Measurements from ENCODE around the gene EFNA3. TPM values are rescaled to one million over a fixed set of nuclear protein-coding genes. Genes with fewer than 3 reads are reported as not detected.

The EFNA3 gene
- total RNA-seq, 1 experiment from 2014 or later, result 2.3 TPM

DNA sequence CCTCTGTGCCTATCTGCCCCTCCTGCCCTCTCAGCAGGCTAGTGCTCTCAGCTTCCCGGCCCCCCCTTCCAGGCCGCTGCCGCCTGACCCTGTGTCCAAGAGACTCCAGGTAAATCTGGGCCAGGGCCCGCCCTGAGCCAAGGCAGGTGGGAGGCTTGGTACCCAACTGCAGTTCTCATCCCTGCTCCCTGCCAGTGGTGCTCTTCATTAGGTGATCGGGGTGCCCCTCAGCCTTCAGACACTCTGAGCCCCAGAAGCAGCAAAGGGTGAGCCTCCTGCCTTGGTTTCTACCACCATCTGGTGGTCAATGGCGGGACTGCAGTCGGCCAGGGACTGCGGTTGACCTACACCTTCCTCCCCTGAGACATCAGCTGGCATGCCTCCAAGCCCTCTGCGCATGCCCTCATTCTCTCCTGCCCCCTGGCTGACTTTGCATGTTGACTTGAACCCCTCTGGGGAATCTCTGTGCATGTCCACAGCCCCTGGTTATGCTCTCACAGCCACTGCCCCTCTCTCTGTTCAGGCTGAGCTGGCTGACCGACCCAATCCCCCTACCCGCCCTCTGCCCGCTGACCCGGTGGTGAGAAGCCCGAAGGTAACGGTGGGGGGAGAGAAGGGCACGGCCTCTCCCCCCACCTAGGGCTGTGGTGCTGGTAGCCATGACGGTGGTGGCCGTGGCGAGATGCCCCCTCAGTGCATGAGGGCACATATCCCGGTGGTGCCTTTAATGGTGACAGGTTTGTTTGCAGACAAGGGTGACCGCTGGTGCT is 17.1 kb upstream of the EFNA3 start:
- no peak overlapping the region for H3K27ac ChIP-seq (ENCODE audit: low read length)
- no peaks in the 10 kb centered on the region for H3K27me3 ChIP-seq (ENCODE audit: control insufficient read depth, insufficient read depth, low read length)
- peaks cover 19% of the 10 kb centered on the region for H3K4me1 ChIP-seq (ENCODE audit: control insufficient read depth, insufficient read depth, low read length)
- peak; percentile 61 for ATAC-seq
- H3K36me3 ChIP-seq (ENCODE audit: control insufficient read depth, insufficient read depth, low read length), result no peaks in the 10 kb centered on the region; the same call in 1 of the 2 replicates
- ChIA-PET CTCF (interaction anchor here (0.5 to 3.0 kb wide), 10 partner anchors 9 to 1136 kb away, joined by 3 to 16 read pairs (median 5); partner anchors contain the start of gene ADAM15), POLR2A (interaction anchor here (0.5 kb wide), 1 partner anchor 95 kb away, joined by 5 read pairs; no protein-coding TSS in a partner anchor)
- H3K4me3 ChIP-seq (ENCODE audit: low read depth in 2 of 2, low read length in 2 of 2), result peak overlapping the region in 1 of 2 experiments; percentile 23; a peak in 2 of 4 replicates
- BruUV-seq (replicated peaks), result no TSS peak
- H3K9me3 ChIP-seq (ENCODE audit: control insufficient read depth, insufficient read depth, low read depth, low read length), result no peaks in the 10 kb centered on the region
- in situ Hi-C loops (cut with HindIII; ENCODE audit: low pct_unique_long_range_greater_than_20kb, low sequenced_read_pairs), result no loop called here
- intact Hi-C loops (cut with micrococcal nuclease; ENCODE audit: unreplicated experiment), result loop anchor here (2.0 kb wide), 1 partner anchor 105 kb away; the partner anchor contains the start of gene PBXIP1
- peak; percentile 84 for DNase-seq (ENCODE audit: low read depth, low spot score)
- TF ChIP-seq POLR2AphosphoS5 (IDR thresholded peaks at IDR 0.05; ENCODE audit: low read depth, low read length), result 0 out of 2 replicates have a peak, but pooled peaks have one; percentile 25
- TF ChIP-seq SIN3A (IDR thresholded peaks at IDR 0.05; ENCODE audit: borderline replicate concordance, insufficient read depth, low read depth, low read length), result 0 out of 2 replicates have a peak, but pooled peaks have one; percentile 47
- TF ChIP-seq, protein P1, sequence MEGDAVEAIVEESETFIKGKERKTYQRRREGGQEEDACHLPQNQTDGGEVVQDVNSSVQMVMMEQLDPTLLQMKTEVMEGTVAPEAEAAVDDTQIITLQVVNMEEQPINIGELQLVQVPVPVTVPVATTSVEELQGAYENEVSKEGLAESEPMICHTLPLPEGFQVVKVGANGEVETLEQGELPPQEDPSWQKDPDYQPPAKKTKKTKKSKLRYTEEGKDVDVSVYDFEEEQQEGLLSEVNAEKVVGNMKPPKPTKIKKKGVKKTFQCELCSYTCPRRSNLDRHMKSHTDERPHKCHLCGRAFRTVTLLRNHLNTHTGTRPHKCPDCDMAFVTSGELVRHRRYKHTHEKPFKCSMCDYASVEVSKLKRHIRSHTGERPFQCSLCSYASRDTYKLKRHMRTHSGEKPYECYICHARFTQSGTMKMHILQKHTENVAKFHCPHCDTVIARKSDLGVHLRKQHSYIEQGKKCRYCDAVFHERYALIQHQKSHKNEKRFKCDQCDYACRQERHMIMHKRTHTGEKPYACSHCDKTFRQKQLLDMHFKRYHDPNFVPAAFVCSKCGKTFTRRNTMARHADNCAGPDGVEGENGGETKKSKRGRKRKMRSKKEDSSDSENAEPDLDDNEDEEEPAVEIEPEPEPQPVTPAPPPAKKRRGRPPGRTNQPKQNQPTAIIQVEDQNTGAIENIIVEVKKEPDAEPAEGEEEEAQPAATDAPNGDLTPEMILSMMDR (IDR thresholded peaks at IDR 0.05), result peak; percentile 98
- TF ChIP-seq TCF7L2 (IDR thresholded peaks at IDR 0.05; ENCODE audit: low read depth, low read length), result no peak
- TF ChIP-seq, protein P2, sequence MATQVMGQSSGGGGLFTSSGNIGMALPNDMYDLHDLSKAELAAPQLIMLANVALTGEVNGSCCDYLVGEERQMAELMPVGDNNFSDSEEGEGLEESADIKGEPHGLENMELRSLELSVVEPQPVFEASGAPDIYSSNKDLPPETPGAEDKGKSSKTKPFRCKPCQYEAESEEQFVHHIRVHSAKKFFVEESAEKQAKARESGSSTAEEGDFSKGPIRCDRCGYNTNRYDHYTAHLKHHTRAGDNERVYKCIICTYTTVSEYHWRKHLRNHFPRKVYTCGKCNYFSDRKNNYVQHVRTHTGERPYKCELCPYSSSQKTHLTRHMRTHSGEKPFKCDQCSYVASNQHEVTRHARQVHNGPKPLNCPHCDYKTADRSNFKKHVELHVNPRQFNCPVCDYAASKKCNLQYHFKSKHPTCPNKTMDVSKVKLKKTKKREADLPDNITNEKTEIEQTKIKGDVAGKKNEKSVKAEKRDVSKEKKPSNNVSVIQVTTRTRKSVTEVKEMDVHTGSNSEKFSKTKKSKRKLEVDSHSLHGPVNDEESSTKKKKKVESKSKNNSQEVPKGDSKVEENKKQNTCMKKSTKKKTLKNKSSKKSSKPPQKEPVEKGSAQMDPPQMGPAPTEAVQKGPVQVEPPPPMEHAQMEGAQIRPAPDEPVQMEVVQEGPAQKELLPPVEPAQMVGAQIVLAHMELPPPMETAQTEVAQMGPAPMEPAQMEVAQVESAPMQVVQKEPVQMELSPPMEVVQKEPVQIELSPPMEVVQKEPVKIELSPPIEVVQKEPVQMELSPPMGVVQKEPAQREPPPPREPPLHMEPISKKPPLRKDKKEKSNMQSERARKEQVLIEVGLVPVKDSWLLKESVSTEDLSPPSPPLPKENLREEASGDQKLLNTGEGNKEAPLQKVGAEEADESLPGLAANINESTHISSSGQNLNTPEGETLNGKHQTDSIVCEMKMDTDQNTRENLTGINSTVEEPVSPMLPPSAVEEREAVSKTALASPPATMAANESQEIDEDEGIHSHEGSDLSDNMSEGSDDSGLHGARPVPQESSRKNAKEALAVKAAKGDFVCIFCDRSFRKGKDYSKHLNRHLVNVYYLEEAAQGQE (IDR thresholded peaks at IDR 0.05; ENCODE audit: insufficient read depth in 1 of 2, low read depth in 2 of 2, low read length in 1 of 2), result no peak

DNA sequence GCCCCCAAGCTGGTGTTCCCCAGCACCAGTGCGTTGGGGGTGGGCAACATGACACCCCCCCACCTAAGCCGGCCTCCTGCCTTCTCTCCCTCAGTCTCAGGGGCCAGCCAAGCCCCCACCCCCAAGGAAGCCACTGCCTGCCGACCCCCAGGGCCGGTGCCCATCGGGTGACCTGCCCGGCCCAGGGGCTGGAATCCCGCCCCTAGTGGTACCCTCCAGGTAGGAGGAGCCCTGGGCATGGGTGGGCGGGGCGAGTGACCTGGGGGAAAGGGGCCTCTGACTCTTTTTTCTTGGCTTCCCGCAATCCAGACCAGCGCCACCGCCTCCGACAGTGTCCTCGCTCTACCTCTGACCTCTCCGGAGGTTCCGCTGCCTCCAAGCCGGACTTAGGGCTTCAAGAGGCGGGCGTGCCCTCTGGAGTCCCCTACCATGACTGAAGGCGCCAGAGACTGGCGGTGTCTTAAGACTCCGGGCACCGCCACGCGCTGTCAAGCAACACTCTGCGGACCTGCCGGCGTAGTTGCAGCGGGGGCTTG is 16.4 kb upstream of the EFNA3 start:
- intact Hi-C loops (cut with micrococcal nuclease; ENCODE audit: unreplicated experiment) (no loop called here), in situ Hi-C loops (cut with HindIII; ENCODE audit: low pct_unique_long_range_greater_than_20kb, low sequenced_read_pairs) (no loop called here)
- no peaks in the 10 kb centered on the region; the same call in 1 of the 2 replicates for H3K36me3 ChIP-seq (ENCODE audit: control insufficient read depth, insufficient read depth, low read length)
- BruUV-seq (replicated peaks), result no TSS peak
- ATAC-seq (peak; percentile 50), DNase-seq (ENCODE audit: low read depth, low spot score) (no peak)
- ChIA-PET POLR2A (no interaction called here), CTCF (interaction anchor here (0.5 to 3.0 kb wide), 9 partner anchors 10 to 1137 kb away, joined by 3 to 16 read pairs (median 5); partner anchors contain the start of gene ADAM15)
- H3K4me1 ChIP-seq (ENCODE audit: control insufficient read depth, insufficient read depth, low read length), result peaks cover 19% of the 10 kb centered on the region
- H3K4me3 ChIP-seq (ENCODE audit: low read depth in 2 of 2, low read length in 2 of 2), result peak overlapping the region in 1 of 2 experiments; percentile 83; a peak in 2 of 4 replicates
- no peak overlapping the region for H3K27ac ChIP-seq (ENCODE audit: low read length)
- H3K9me3 ChIP-seq (ENCODE audit: control insufficient read depth, insufficient read depth, low read depth, low read length), result no peaks in the 10 kb centered on the region
- H3K27me3 ChIP-seq (ENCODE audit: control insufficient read depth, insufficient read depth, low read length), result no peaks in the 10 kb centered on the region
- TF ChIP-seq, protein P1 (IDR thresholded peaks at IDR 0.05), result no peak
- TF ChIP-seq, protein P2 (IDR thresholded peaks at IDR 0.05; ENCODE audit: insufficient read depth in 1 of 2, low read depth in 2 of 2, low read length in 1 of 2), result no peak
- TF ChIP-seq POLR2AphosphoS5 (IDR thresholded peaks at IDR 0.05; ENCODE audit: low read depth, low read length) (no peak), SIN3A (IDR thresholded peaks at IDR 0.05; ENCODE audit: borderline replicate concordance, insufficient read depth, low read depth, low read length) (no peak), TCF7L2 (IDR thresholded peaks at IDR 0.05; ENCODE audit: low read depth, low read length) (no peak)

Measured in Panc1 (cell line).